H9 (cell line): Measurements from ENCODE around the gene SEPTIN3. TPM values are rescaled to one million over a fixed set of nuclear protein-coding genes. Genes with fewer than 3 reads are reported as not detected.

Source experiments
- DNase-seq: peaks from one replicate; pipeline ENCODE4 v3.0.0-alpha.2; 2017
- H2AFZ ChIP-seq: one replicate; pipeline ENCODE4 v1.6.1; 2013; ENCODE audit warnings: mild to moderate bottlenecking, low read length, control low read depth, moderate library complexity
- H2AK5ac ChIP-seq: 2 replicates; pipeline ENCODE4 v1.6.1; 2013; ENCODE audit warnings: low read length, control low read depth, mixed read lengths; ENCODE audit not compliant: insufficient read length
- H2BK120ac ChIP-seq: one replicate; pipeline ENCODE4 v1.6.1; 2013; ENCODE audit warnings: low read depth, mild to moderate bottlenecking, low read length, control low read depth, inconsistent platforms; ENCODE audit not compliant: poor library complexity, severe bottlenecking
- H2BK12ac ChIP-seq: 2 replicates; pipeline ENCODE4 v1.6.1; 2013; ENCODE audit warnings: low read length, control low read depth, mixed read lengths, low read depth; ENCODE audit not compliant: insufficient read length
- H2BK15ac ChIP-seq: 2 replicates; pipeline ENCODE4 v1.6.1; 2013; ENCODE audit warnings: low read depth, low read length, control low read depth
- H2BK20ac ChIP-seq: one replicate; pipeline ENCODE4 v1.6.1; 2013; ENCODE audit warnings: low read depth, mild to moderate bottlenecking, low read length, control low read depth, inconsistent platforms; ENCODE audit not compliant: poor library complexity, severe bottlenecking
- H2BK5ac ChIP-seq: 2 replicates; pipeline ENCODE4 v1.6.1; 2013; ENCODE audit warnings: low read length, control low read depth, mixed read lengths; ENCODE audit not compliant: insufficient read length
- H3K14ac ChIP-seq: 2 replicates; pipeline ENCODE4 v1.6.1; 2013; ENCODE audit warnings: low read length, control low read depth; ENCODE audit not compliant: insufficient read depth
- H3K18ac ChIP-seq: 2 replicates; pipeline ENCODE4 v1.6.1; 2013; ENCODE audit warnings: low read depth, mild to moderate bottlenecking, mixed read lengths, low read length, control low read depth; ENCODE audit not compliant: insufficient read length
- H3K23ac ChIP-seq: 2 replicates; pipeline ENCODE4 v1.6.1; 2013; ENCODE audit warnings: low read length, control low read depth, mixed read lengths, low read depth; ENCODE audit not compliant: insufficient read length
- H3K23me2 ChIP-seq: 2 replicates; pipeline ENCODE4 v1.6.1; 2013; ENCODE audit warnings: low read depth, mild to moderate bottlenecking, mixed read lengths, low read length, control low read depth; ENCODE audit not compliant: insufficient read length, poor library complexity, severe bottlenecking
- H3K27ac ChIP-seq: 2 replicates; pipeline ENCODE4 v1.5.1; 2013; ENCODE audit warnings: low read length, control low read depth, mixed read lengths, low read depth; ENCODE audit not compliant: insufficient read length
- H3K27me3 ChIP-seq: 2 replicates; pipeline ENCODE4 v1.6.1; 2013; ENCODE audit warnings: low read length, control low read depth, inconsistent platforms; ENCODE audit not compliant: insufficient read depth
- H3K4ac ChIP-seq: 2 replicates; pipeline ENCODE4 v1.6.1; 2013; ENCODE audit warnings: low read depth, mild to moderate bottlenecking, control low read depth, inconsistent platforms, low read length, moderate library complexity
- H3K4me1 ChIP-seq: 2 replicates; pipeline ENCODE4 v1.6.1; 2013; ENCODE audit warnings: low read length, control low read depth, inconsistent platforms; ENCODE audit not compliant: insufficient read depth
- H3K4me2 ChIP-seq: 2 replicates; pipeline ENCODE4 v1.6.1; 2013; ENCODE audit warnings: low read length, control low read depth, mixed read lengths; ENCODE audit not compliant: insufficient read length, insufficient read depth
- H3K56ac ChIP-seq: 2 replicates; pipeline ENCODE4 v1.6.1; 2013; ENCODE audit warnings: low read depth, mild to moderate bottlenecking, mixed read lengths, low read length, control low read depth; ENCODE audit not compliant: insufficient read length
- H3K79me1 ChIP-seq: 2 replicates; pipeline ENCODE4 v1.6.1; 2013; ENCODE audit warnings: low read depth, mild to moderate bottlenecking, moderate library complexity, low read length, control low read depth, inconsistent platforms; ENCODE audit not compliant: insufficient read depth, poor library complexity, severe bottlenecking
- H3K79me2 ChIP-seq: 2 replicates; pipeline ENCODE4 v1.6.1; 2013; ENCODE audit warnings: low read length, control low read depth, inconsistent platforms; ENCODE audit not compliant: insufficient read depth
- H3K9ac ChIP-seq: 2 replicates; pipeline ENCODE4 v1.6.1; 2013; ENCODE audit warnings: low read length, control low read depth, mixed read lengths; ENCODE audit not compliant: insufficient read length; ENCODE audit errors: extremely low read depth
- H3K9me3 ChIP-seq: one replicate; pipeline ENCODE4 v1.6.1; 2013; ENCODE audit warnings: low read depth, low read length, inconsistent platforms; ENCODE audit not compliant: control insufficient read depth
- H3T11ph ChIP-seq: one replicate; pipeline ENCODE4 v1.6.1; 2013; ENCODE audit warnings: mild to moderate bottlenecking, low read length, control low read depth, inconsistent platforms
- H4K20me1 ChIP-seq: one replicate; pipeline ENCODE4 v1.6.1; 2013; ENCODE audit not compliant: control insufficient read depth, insufficient read length, insufficient read depth
- H4K5ac ChIP-seq: 2 replicates; pipeline ENCODE4 v1.6.1; 2013; ENCODE audit warnings: low read depth, mild to moderate bottlenecking, mixed read lengths, low read length, control low read depth; ENCODE audit not compliant: insufficient read length
- H4K8ac ChIP-seq: replicated peaks from 2 replicates; pipeline ENCODE4 v1.6.1; 2013; ENCODE audit warnings: low read length, control low read depth, mixed read lengths, low read depth; ENCODE audit not compliant: insufficient read length
- H4K91ac ChIP-seq: 2 replicates; pipeline ENCODE4 v1.6.1; 2013; ENCODE audit warnings: low read depth, mild to moderate bottlenecking, moderate library complexity, mixed read lengths, low read length, control low read depth; ENCODE audit not compliant: insufficient read length
- H3K27ac Mint-ChIP-seq, 3 experiments: 2 replicates in 2 of 3; 3 replicates in 1 of 3; pipeline ENCODE4 v1.8.0; 2020 to 2021; ENCODE audit warnings: mixed read lengths in 3 of 3, mild to moderate bottlenecking in 1 of 3, moderate library complexity in 1 of 3
- H3K27me3 Mint-ChIP-seq: 2 replicates; pipeline ENCODE4 v1.8.0; 2021; ENCODE audit warnings: low read depth, mild to moderate bottlenecking, moderate library complexity, mixed read lengths
- H3K36me3 Mint-ChIP-seq, 3 experiments: 2 replicates in 2 of 3; 3 replicates in 1 of 3; pipeline ENCODE4 v1.8.0; 2020 to 2021; ENCODE audit warnings: low read depth in 3 of 3, mixed read lengths in 3 of 3; ENCODE audit not compliant: insufficient read depth in 1 of 3
- H3K4me1 Mint-ChIP-seq, 2 experiments: 2 replicates each; pipeline ENCODE4 v1.8.0; 2020; ENCODE audit warnings: mixed read lengths in 2 of 2
- H3K4me3 Mint-ChIP-seq, 2 experiments: 2 replicates in 1 of 2; 3 replicates in 1 of 2; pipeline ENCODE4 v1.8.0; 2020 to 2021; ENCODE audit warnings: mild to moderate bottlenecking in 2 of 2, mixed read lengths in 2 of 2, moderate library complexity in 1 of 2
- H3K9me3 Mint-ChIP-seq, 2 experiments: 2 replicates in 1 of 2; 3 replicates in 1 of 2; pipeline ENCODE4 v1.8.0; 2020; ENCODE audit warnings: mild to moderate bottlenecking in 2 of 2, mixed read lengths in 2 of 2, moderate library complexity in 1 of 2
- CTCF ChIP-seq: fragments of 200-600 bp; sonication (generic); conservative IDR thresholded peaks from 3 replicates; pipeline ENCODE4 v1.8.0; 2021; ENCODE audit warnings: antibody characterized with exemption, mild to moderate bottlenecking
- WGBS: extraction: QIAGEN DNeasy Blood & Tissue Kit; methylation state at CpG from one replicate; pipeline ENCODE4 v1.1.7; 2013; ENCODE audit warnings: missing lambda C conversion rate, low lambda C conversion rate, mixed read lengths; ENCODE audit not compliant: insufficient read length; ENCODE audit errors: extremely low coverage; 5-methylcytosine and 5-hydroxymethylcytosine counted together
- total RNA-seq: library from RNA; stranded (reverse); gene quantifications from 2 replicates; pipeline ENCODE4 v1.2.1, GENCODE V29; 2021

Gene SEPTIN3
- total RNA-seq, 1 experiment from 2014 or later, result 33.3 TPM

DNA sequence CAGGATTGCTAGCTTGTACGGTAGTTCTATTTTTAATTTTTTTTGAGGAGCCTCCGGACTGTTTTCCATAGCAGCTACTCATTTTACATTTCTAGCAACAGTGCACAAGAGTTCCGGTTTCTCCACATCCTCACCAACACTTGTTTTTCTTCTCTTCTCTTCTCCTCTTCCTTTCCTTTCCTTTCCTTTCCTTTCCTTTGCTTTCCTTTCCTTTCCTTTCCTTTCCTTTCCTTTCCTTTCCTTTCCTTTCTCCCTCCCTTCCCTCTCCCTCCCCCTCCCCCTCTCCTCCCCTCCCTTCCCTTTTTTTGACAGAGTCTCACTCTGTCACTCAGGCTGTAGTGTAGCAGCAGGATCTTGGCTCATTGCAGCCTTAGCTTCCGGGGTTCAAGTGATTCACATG is 38.7 kb downstream of the SEPTIN3 start:
- no peak overlapping the region for H4K8ac ChIP-seq
- no CpG with 5 or more reads among the region's 4 CpGs for WGBS
- TF ChIP-seq CTCF, result no peak
- H3K14ac ChIP-seq, result no peak overlapping the region
- no peak overlapping the region for H2BK20ac ChIP-seq
- H3K27ac ChIP-seq, result no peak overlapping the region
- no peaks in the 10 kb centered on the region for H3K79me2 ChIP-seq
- Mint-ChIP-seq H3K27ac (no peak overlapping the region), H3K4me1 (no peaks in the 10 kb centered on the region), H3K4me3 (no peak overlapping the region), H3K36me3 (peaks cover 0 to 8% (median 6%) of the 10 kb centered on the region in 3 experiments; a peak in 2 of 7 replicates), H3K27me3 (peaks cover 46% of the 10 kb centered on the region), H3K9me3 (peaks cover 16 to 19% of the 10 kb centered on the region in 2 experiments)
- H2BK12ac ChIP-seq, result no peak overlapping the region
- no peak overlapping the region for H3K4me2 ChIP-seq
- no peak overlapping the region for H2AFZ ChIP-seq
- no peak overlapping the region for H2BK120ac ChIP-seq
- no peaks in the 10 kb centered on the region for H3K4me1 ChIP-seq
- no peak overlapping the region for H4K91ac ChIP-seq
- no peak overlapping the region for H3K23ac ChIP-seq
- no peak overlapping the region for H3T11ph ChIP-seq
- H3K79me1 ChIP-seq, result no peaks in the 10 kb centered on the region
- H3K18ac ChIP-seq, result no peak overlapping the region
- H4K5ac ChIP-seq, result no peak overlapping the region
- H4K20me1 ChIP-seq, result no peaks in the 10 kb centered on the region
- no peak overlapping the region for H3K56ac ChIP-seq
- H3K9me3 ChIP-seq, result no peaks in the 10 kb centered on the region
- no peaks in the 10 kb centered on the region for H3K23me2 ChIP-seq
- no peak overlapping the region for H2BK5ac ChIP-seq
- DNase-seq, result no peak
- no peaks in the 10 kb centered on the region for H3K27me3 ChIP-seq
- H2BK15ac ChIP-seq, result no peak overlapping the region
- no peak overlapping the region for H3K4ac ChIP-seq
- H3K9ac ChIP-seq, result no peak overlapping the region
- H2AK5ac ChIP-seq, result no peak overlapping the region
